GM18907 (cell line): ENCODE data around the gene OLIG3.

Source experiments
- ATAC-seq: cut with Tn5 transposase; IDR thresholded peaks from one replicate; pipeline ENCODE4 v1.9.1; 2021; ENCODE audit warnings: mild to moderate bottlenecking, moderate library complexity; ENCODE audit not compliant: unreplicated experiment

OLIG3 gene

DNA sequence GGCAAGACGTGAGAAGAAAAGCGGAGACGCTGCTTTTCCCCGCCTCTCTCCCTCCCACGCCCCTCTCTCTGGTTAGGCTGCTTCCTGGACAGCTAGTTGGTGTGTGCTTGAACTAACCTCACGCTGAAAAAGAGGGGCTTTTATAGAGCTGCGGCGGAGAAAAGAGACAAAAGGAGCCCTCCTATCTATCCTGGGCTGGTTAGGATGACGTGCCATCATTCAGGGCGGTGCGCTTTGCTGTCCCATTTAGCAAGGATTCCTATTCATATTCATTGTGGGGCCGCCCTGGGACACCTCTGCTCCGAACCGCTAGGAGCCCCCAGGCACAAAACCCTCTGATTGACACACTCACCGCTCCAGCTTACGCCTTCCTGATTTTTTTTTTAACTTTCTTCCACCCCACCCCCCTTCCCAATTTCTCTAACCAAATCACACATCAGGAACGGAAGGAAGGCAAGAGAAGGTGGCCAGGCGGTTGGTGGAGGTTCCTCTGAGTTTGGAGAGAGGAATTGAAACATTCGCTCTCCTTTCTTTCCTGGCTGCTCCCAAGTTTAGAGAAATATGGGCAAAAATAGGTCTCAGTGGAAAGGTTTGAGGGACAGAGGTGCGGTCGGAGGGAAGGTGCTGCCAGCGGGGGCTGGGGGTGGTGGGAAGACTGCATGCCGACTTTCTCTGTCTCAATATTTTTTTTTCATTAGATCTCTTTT, at the start of gene OLIG3:
Gene OLIG3 (minus strand): TSS at position 114 of the 707 bp plus-strand sequence. CDS start 224 bp downstream, outside the sequence.
- no peak for ATAC-seq

DNA sequence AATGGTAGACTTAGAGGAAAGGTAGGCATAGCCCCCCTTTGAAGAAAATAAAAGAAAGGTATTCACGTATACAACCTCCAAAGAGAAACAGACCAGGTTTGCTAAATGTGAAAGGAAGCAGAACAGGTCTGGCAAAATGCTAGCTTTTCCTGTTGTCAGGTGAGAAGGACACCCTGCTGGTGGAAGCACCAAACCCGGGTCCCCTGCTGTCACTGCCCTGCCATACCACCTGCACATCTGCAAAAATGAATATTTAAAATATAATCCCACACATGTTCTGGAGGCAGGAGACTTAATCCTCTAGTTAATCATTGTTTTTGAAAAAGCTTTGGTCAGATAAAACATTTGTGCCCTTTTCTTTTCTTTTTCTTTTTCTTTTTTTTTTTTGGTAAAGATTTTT, 48.9 kb upstream of the OLIG3 start:
- no peak for ATAC-seq

DNA sequence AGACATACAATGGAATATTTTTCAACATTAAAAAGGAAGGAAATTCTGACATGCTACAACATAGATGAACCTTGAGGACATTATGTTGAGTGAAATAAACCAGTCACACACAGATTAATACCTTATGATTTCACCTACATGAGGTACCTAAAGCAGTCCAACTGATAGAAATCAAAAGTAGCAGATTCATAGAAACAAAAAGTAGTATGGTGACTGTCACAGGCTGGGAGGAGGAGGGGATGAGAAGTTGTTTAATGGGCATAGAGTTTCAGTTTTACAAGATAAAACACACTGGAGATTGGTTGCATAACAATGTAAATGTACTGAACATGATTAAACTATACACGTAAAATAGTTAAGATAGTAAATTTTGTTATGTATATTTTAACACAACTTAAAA, 48.5 kb upstream of the OLIG3 start:
- ATAC-seq: no peak

DNA sequence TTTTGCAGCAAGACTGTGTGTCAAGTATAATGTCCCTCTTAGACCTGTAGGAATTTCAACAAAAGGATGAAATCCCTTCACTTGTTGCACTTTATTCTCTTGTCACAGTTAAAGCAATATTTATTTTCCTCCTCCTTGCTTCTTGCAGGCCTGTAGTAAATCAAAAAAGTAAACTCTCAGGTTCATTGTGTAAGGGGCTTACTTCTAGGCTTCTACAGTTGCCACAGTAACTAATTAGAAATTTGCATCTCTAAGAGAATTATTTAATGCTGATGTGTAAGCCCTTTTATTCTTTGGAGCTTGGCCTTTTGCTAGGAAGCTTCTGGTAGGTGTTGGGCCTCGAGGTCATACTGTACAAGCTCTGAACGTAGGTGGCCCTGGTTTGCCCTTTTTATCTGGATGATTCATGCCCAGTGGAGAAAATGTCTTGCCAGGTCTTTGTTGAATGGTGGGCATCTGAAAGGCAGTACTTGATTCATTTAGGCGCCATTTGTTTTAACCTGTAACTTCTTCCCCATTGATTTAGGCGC, 47.4 kb upstream of the OLIG3 start:
- ATAC-seq: no peak

DNA sequence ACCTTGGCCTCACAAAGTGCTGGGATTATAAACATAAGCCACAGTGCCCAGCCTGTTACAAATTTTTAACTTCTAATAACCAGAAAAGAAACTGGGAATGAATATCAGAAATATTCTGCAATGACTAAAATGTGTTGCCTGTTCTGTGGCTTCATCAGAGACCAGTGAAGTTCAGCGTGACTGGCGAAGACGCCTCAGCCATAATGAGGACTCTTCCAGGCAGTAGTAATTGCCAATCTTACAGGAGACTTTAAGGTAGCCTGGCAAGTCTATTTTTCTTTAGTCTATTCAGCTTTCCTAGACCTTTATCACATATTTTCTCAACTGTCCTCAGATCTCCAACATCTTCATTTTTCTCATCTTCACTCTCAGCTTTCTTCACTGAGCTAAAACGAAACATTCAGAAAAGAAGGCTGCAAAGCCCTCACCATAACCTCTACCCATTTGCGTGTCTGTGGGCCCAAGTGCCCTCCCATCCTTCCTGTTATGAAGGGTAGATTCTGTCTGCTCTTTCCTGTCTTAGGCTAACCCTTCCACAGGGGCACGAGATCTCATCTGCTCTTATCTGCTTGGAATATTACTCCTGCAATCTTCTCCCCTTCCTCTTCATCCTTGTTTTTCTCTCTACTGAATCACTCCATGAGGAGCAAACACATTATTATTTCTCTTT, 42.0 kb upstream of the OLIG3 start:
- no peak for ATAC-seq

DNA sequence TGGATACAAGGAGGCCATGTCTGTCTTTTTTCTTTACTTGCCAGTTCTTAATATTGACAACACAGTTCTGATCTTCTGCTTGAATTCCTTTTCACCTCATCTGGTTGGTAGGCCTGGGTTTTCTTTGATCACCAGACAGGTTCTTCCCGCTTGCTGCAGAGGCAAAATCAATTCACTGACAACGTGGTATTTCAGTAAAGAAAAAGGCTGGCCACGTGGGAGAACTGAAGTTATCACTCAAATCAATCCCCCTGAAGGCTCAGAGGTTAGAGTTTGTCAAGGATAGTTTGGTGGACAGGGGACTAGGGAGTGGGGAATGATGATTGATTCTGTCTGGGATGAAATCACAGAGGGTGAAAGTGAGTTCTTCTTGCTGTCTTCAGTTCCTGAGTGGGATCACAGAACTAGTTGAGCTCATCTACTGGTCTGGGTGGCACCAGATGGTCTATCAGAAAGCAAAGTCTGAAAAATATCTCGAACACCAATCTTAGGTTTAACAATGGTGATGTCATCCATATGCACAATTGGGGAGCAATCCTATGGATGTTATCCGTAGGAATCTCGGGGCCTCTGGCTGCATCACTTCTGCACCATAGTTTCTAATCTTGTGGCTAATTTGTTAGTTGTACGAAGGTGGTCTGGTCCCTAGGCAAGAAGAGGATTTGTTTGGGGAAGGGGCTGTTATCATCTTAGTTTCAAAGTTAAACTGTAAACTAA, 37.3 kb upstream of the OLIG3 start:
- no peak for ATAC-seq

DNA sequence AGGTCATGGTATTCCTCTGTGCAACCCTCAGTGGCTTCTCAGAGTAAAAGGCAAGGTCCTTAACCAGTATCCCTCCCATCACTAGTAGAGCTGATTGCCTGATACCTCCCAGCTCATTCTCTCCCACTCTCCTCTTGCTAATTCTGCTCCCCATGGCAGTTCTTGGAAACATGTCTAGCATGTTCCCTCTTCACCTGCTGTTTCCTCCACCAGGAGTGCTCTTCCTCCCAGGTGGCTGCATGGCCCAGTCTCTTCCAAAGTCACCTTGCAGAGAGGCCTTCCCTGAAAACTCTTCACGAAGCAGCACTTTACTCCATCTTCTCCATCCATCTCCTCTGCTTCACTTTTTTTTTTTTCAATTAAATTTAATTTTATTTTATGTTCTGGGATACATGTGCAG, 36.2 kb upstream of the OLIG3 start:
- ATAC-seq: no peak

DNA sequence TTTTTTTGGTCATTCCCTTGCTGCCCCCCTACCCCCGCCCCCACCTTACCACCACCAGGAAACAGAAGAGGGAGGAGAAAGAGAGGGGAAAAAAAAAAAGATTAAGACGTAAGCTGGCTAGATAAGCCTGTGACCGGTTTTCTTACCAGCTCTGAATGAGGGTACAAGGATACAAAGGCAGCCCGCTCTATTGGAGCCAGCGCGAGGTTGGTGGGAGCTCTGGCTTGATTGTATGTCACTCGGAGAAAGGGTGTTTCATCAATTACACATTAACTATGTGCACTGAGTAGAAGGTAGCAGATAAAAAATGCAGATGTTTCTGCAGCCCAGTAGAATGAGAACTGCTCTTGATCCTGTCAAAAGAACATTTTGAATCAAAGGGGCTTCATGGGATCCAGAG, 28.6 kb upstream of the OLIG3 start:
- no peak for ATAC-seq

DNA sequence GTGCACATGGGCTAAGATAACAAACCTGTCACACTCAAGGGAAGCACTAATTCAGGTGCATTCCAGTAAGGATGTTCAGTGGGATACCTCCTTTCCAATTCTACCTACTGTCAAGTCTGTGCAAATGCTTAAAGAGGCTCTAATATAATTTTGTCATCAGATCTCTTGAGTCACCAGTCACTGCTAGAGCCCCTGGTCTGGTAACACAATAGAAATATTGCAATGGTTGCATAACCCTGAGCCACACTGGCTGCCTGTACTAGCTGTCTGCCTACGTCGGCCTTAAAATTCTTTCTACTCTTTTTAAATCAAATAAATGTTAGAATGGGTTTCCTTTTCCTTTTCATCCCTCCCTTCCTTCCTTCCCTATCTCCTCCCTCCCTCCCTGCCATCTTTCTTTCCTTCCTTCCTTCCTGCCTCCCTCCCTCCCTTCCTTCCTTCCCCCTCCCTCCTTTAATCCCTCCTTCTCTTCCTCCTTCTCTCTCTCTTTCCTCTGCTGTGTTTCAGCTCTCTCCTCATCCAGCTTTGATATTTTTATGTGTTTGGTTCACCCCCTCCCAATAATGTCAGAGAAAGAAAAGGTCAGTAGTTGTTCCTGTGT, 28.1 kb upstream of the OLIG3 start:
- no peak for ATAC-seq

DNA sequence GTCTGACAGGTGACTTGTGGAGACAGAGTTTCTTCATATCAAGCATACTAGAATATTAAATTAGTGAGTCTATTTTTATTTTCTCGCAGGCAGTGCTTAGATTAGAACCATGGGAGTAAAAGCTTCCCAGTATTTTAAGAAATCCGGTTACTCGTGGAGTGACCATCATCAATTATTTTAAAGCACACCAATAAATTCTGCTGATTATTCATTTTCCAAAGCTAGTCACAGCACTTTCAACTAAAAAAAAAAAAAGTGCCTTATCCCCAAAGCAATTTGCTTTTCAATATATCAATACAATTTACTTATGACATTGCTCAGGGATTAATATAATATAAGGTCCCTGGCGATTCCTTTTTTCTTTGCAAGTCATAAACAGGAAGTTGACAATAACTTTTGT, 26.3 kb upstream of the OLIG3 start:
- ATAC-seq: no peak

DNA sequence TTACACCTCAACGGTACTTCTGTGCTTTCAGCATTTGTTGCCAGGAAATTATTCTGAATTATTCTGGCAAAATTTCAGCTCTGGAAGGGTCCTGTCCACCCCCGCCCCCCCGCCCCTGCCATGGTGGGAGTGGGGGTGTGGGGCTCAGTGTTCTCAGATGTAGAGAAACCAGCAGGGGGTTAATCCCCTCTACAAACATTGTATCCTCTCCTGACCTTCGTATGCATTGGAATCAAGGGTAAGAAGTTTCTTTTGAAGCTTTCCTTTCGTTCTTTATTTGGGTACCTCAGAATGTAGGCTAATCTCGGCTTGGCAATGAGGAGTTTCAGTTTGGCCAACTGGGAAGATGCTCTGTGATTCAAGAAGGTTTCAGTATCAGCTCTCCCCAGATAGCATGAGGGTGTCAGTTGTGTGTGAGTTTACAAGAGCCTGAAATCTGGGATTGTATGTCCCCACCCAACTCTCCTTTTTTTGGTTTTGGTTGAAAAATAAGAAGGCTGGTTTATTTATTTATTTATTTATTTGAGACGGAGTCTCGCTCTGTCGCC, 25.5 kb upstream of the OLIG3 start:
- ATAC-seq: no peak

DNA sequence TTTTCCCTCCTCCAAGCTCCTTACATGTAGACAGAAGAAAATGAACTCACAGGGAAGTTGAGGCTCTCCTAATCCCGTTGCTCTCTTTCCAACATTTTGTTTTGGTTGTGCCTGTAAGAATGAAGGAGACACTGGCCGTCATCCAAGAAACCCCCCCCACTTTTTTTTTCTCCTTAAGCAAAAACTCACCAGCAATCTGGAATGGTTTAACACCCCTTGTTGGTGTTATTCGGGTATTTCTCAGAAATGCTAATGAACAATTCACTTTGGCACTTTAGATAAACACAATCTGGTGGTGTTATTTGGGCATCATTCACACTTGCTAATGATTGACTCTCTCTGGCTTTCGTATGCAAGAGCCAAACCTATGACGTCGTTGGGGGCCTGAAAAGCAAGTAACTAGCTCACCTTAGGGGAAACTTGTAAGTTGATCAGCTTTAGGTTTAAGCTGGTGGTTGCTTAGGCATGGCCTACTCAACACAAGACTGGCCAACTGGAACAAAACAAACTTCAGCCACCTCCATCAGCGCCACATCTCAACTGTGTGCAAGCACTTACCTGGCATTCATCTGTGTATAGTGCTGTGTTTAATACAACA, 24.3 kb upstream of the OLIG3 start:
- ATAC-seq: no peak

DNA sequence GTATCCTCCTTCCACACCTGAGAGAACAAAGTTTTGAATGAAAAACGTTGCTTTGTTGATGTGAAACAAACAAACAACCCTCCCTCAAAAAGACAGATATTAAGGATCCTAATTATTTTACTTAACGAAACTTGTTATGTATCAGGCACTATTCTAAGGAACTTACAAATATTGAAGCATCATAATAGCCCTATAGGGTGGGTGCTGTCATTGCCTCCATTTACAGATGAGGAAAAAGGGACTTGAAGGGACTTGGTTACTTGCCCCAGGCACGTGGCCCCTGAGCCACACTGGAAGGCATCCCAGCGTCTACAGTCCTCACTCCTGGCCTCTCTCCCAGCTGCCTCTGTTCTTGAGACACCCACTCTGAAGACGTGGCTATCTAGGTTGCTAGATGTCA, 20.2 kb upstream of the OLIG3 start:
- ATAC-seq: no peak

DNA sequence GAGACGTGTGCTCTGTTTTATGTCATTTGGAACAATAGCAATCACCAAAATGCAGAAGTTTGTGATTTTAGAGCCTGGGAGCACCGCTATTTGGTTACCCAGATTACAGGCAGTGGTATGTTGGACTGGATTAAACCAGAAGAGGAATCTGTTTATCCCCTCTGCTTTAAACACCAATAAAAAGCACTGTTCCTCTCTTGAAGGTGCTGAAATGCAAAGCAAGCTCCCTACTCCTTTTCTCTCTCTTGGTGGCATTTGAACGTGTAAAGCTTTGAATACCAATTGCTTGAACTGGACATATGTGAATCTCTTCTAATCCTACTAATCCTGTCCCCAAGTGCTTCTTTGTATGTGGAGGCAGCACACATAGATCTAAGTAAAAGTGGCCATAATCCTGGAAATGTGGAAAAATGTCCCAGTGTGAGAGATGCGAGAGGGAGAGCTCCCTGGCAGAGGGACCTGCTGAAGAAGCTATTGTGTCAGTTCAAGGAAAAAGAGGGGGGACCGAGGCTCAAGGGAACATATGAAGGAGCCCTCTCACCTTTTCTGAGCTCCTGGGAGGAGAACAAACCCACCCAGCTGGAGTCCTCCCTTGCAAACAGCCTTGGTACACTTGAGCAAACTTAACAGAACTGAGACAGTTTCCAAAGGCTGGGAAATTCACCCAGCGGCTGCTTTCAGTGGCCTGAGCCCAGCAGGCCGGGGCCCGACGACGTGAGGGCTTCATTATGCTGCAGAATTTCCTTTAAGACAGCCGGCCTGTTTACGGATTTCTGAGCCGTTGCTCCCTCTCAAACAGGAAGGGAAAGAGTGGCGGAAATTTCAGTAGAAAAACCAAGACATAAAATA, 18.8 kb upstream of the OLIG3 start:
- no peak for ATAC-seq

DNA sequence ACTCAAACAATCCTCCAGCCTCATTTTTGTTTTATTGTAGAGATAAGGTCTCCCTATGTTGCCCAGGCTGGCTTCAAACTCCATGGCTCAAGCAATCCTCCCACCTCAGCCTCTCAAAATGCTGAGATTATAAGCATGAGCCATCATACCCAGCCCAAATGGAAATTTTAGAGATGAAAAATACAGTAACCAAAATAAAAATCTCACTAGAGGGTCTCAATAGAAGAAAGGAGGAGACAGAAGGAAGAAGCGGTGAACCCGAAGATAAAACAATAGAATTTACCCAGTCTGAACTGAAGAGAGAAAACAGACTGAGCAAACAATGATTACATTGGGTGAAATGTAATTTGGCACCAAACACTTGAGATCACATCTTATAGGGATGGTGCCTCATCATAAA, 16.7 kb upstream of the OLIG3 start:
- ATAC-seq: no peak

DNA sequence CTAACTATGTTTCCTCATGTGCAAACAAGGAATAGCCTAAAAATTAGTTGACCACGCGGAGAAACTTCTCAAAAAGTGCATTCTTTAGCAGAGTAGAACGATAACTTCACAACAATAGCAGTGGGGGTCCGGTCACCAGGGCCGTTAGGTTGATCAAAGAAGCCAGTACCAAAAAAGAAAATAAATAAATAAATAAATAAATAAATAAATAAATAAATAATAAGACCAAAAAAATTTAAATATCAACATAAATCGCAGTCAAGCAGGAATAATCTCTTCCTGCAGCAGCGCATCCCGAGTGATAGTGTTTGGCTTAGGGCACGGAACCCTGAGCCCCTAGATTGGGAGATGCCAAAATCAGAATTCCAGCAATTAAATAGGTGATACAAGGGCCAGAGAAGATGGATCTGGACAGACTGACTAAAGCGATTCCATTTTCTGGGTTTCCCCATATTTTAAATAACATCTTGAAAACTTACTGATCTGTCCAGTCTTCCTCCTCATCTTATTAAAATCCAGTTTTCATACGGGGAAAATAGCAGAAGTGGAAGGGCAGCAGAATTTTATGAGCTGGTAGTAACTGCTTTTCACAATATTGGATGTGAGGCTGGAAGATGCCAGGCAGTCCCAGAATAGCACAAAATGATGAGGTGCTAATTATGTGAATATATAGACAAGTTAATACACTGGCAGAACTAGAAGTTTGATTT, 4.4 kb upstream of the OLIG3 start:
- ATAC-seq: no peak

DNA sequence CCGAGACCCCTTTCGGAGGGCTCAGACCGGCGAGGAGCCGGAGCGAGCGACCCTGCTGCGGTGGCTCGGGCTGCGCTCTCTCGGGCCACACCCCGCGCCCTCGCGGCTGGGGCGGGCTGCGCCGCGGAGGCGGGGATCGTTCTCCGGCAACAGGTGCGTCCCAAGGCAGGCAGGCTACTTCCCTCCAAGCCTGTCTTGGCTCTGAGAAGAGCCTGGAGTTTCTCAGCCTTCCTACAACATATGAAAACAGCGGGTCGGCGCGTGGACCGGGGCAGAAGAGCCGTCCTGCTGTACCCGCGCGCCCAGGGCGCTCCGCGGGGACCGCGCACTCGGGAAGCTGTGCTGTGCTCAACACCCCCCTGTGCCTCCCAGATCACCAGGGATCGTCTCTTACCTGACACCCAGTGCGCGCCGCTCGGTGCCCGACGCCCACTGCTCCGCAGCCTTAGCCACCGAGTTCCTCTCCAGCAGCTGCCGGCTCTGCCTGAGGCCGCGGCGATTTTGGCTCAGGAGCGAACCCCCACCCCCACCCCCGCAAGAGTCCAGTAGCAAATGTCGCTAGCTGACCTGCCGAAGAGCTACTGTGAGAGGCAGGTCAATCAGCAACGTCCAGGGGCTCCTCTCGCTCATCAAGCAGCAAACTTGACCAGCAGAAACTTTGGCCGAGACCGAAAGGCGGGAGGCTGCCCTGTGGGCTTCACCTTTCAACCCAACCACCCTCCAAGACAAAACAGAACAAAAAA, 3.7 kb upstream of the OLIG3 start:
- no peak for ATAC-seq

DNA sequence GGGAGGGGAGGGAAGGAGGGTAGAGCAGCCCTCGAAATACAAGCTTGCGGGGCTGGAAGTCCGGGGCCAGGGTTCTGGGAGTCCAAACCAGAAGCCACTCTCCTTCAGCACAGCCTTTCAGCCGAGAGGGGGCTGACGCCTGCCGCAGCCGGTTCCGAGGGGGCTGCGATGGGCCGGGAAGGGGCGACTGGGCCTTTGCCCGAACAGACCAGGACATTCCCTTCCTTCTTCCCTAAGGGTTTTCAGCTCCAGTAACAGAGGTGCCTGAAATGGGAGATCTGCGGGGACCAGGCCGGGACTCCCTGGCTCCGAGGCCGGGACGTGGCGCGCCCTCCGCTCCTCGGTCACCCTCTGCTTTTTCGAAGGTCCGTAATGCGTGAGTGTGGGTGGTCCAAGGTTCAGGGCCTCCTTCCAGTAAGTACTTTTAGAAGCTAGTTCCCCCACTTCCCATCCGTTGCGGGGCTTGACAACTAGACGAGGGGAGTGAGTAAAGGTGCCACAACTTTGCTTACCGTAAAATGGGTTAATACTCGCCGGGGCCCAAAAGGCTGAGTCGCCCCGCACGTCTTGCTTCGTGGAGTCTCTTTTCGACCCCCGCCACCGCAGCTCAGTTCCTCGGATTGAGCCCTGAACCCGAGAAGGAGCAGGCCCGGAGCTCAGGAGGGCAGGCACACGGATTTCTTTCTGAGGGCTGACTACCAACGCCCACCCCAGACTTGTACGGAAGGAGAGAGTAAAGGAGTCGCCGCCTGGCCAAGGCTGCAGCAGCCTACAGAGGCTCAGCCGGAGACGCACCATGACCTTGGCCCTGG, 2.9 kb upstream of the OLIG3 start:
- no peak for ATAC-seq
